PC-3 (cell line): ENCODE results near the gene UBE2H. TPM values are rescaled to one million over a fixed set of nuclear protein-coding genes. Genes with fewer than 3 reads are reported as not detected.

Experiments
- ATAC-seq: fragments of 200-7000 bp; cut with Tn5 transposase; 2 replicates; pipeline ENCODE4 v1.9.1; 2020; ENCODE audit warnings: mild to moderate bottlenecking, moderate library complexity
- BruUV-seq: library from RNA; stranded (reverse); fragments of 400-500 nt; replicated peaks from 2 replicates; lab custom pipeline; 2021; lab: Mats Ljungman, UMichigan
- CTCF ChIA-PET: fragments of 300-600 bp; sonication (Branson Sonifier 250); formaldehyde crosslinking; loops from one replicate; lab custom pipeline; 2022; ENCODE audit warnings: antibody characterized with exemption; lab: Charles Lee
- POLR2A ChIA-PET: fragments of 300-600 bp; sonication (Branson Sonifier 250); formaldehyde crosslinking; loops from one replicate; lab custom pipeline; 2022; ENCODE audit warnings: antibody characterized with exemption; ENCODE audit not compliant: unreplicated experiment; lab: Charles Lee
- DNase-seq: peaks from one replicate; pipeline ENCODE4 v3.0.0-alpha.2; 2015
- H2AFZ ChIP-seq: fragments of 300-600 bp; sonication (generic); 2 replicates; pipeline ENCODE4 v1.6.0; 2016; ENCODE audit warnings: antibody characterized with exemption, low read length
- H3F3A ChIP-seq: fragments of 300-600 bp; sonication (generic); one replicate; pipeline ENCODE4 v1.6.0; 2017; ENCODE audit warnings: antibody characterized with exemption, low read length, control low read depth, mild to moderate bottlenecking; ENCODE audit not compliant: unreplicated experiment
- H3K27ac ChIP-seq: fragments of 300-600 bp; sonication (generic); 2 replicates; pipeline ENCODE4 v1.5.1; 2016; ENCODE audit warnings: mild to moderate bottlenecking, low read length
- H3K27me3 ChIP-seq: fragments of 300-600 bp; sonication (generic); 2 replicates; pipeline ENCODE4 v1.6.1; 2016; ENCODE audit warnings: low read length, mixed read lengths
- H3K36me3 ChIP-seq: fragments of 300-600 bp; sonication (generic); 2 replicates; pipeline ENCODE4 v1.6.1; 2016; ENCODE audit warnings: low read depth, mixed run types, low read length, mixed read lengths
- H3K4me1 ChIP-seq: fragments of 300-600 bp; sonication (generic); 2 replicates; pipeline ENCODE4 v1.5.1; 2016; ENCODE audit warnings: low read length; ENCODE audit not compliant: insufficient read depth
- H3K4me2 ChIP-seq: fragments of 300-600 bp; sonication (generic); 2 replicates; pipeline ENCODE4 v1.6.0; 2016; ENCODE audit warnings: low read length
- H3K4me3 ChIP-seq: fragments of 300-600 bp; sonication (generic); 2 replicates; pipeline ENCODE4 v1.5.1; 2016; ENCODE audit warnings: mild to moderate bottlenecking, low read length, mixed read lengths
- H3K79me2 ChIP-seq: fragments of 300-600 bp; sonication (generic); 2 replicates; pipeline ENCODE4 v1.6.1; 2017; ENCODE audit warnings: low read length, mixed read lengths
- H3K9ac ChIP-seq: fragments of 300-600 bp; sonication (generic); 2 replicates; pipeline ENCODE4 v1.6.0; 2016; ENCODE audit warnings: mild to moderate bottlenecking, low read length
- H3K9me2 ChIP-seq: fragments of 300-600 bp; sonication (generic); replicated peaks from 2 replicates; pipeline ENCODE4 v1.6.1; 2016; ENCODE audit warnings: mixed run types, low read length, mixed read lengths
- H3K9me3 ChIP-seq: fragments of 300-600 bp; sonication (generic); 2 replicates; pipeline ENCODE4 v1.6.1; 2016; ENCODE audit warnings: low read length, mixed read lengths
- H4K20me1 ChIP-seq: fragments of 300-600 bp; sonication (generic); 2 replicates; pipeline ENCODE4 v1.6.1; 2016; ENCODE audit warnings: low read length, mixed read lengths
- CTCF ChIP-seq: fragments of 300-600 bp; sonication (generic); conservative IDR thresholded peaks from 2 replicates; pipeline ENCODE4 v1.5.1; 2017; ENCODE audit warnings: antibody characterized with exemption, low read depth, mild to moderate bottlenecking, low read length
- EZH2 ChIP-seq: fragments of 300-600 bp; sonication (generic); IDR thresholded peaks from one replicate; pipeline ENCODE4 v1.6.1; 2017; ENCODE audit warnings: antibody characterized with exemption, mild to moderate bottlenecking, low read length; ENCODE audit not compliant: unreplicated experiment
- EZH2phosphoT487 ChIP-seq: fragments of 300-600 bp; sonication (generic); IDR thresholded peaks from 2 replicates; pipeline ENCODE4 v1.6.1; 2018; ENCODE audit warnings: mild to moderate bottlenecking, antibody characterized with exemption, low read length, borderline replicate concordance
- intact Hi-C: fragments of 100-400 bp; cut with micrococcal nuclease; formaldehyde crosslinking; loops from 2 replicates; pipeline ENCODE4 v1.9.0; 2023
- total RNA-seq: library from RNA; depleted of rRNA; stranded (reverse); fragments of >200 nt; gene quantifications from 2 replicates; pipeline ENCODE4 v1.2.3, GENCODE V29; 2014

Gene UBE2H
- total RNA-seq, 1 experiment from 2014 or later, result 62.5 TPM

GRCh38 chr7:129821476-129821875, 131.3 kb downstream of the UBE2H start:
- TF ChIP-seq CTCF (no peak), EZH2phosphoT487 (no peak), EZH2 (no peak)

GRCh38 chr7:129816742-129817141, 136.0 kb downstream of the UBE2H start:
- Histone ChIP-seq H3F3A (no peaks in the 10 kb centered on the region), H3K9ac (no peak overlapping the region), H3K4me1 (no peaks in the 10 kb centered on the region), H4K20me1 (no peaks in the 10 kb centered on the region), H3K9me3 (0 out of 2 replicates have a peak, but pooled peaks cover 7% of the 10 kb centered on the region), H3K4me2 (no peak overlapping the region), H3K9me2 (no peaks in the 10 kb centered on the region), H3K36me3 (peaks cover 5% of the 10 kb centered on the region; the same call in 1 of the 2 replicates), H3K27me3 (no peaks in the 10 kb centered on the region), H3K27ac (no peak overlapping the region), H3K79me2 (no peaks in the 10 kb centered on the region), H3K4me3 (no peak overlapping the region), H2AFZ (no peak overlapping the region)
- ATAC-seq (no peak), DNase-seq (no peak)
- intact Hi-C loops, result no loop called here
- CTCF ChIA-PET, result no interaction called here
- TF ChIP-seq CTCF (no peak), EZH2 (no peak), EZH2phosphoT487 (no peak)
- POLR2A ChIA-PET, result no interaction called here
- no TSS peak for BruUV-seq

More at GRCh38 chr7:129821476-129821875, 131.3 kb downstream of the UBE2H start:
- no peak overlapping the region for H2AFZ ChIP-seq
- no peaks in the 10 kb centered on the region for H3K9me2 ChIP-seq
- H3K9ac ChIP-seq, result no peak overlapping the region
- ChIA-PET POLR2A (interaction anchor here (0.5 kb wide), 1 partner anchor 56 kb away, joined by 4 read pairs; no protein-coding TSS in a partner anchor), CTCF (no interaction called here)
- ATAC-seq (no peak), DNase-seq (no peak)
- 0 out of 2 replicates have a peak, but pooled peaks cover 7% of the 10 kb centered on the region for H3K9me3 ChIP-seq
- intact Hi-C loops, result loop anchor here (10.0 kb wide), 1 partner anchor 77 kb away; no protein-coding TSS in a partner anchor
- no peak overlapping the region for H3K4me2 ChIP-seq
- no TSS peak for BruUV-seq
- no peaks in the 10 kb centered on the region for H3K79me2 ChIP-seq
- H3F3A ChIP-seq, result no peaks in the 10 kb centered on the region
- no peaks in the 10 kb centered on the region for H4K20me1 ChIP-seq
- peaks cover 5% of the 10 kb centered on the region; the same call in 1 of the 2 replicates for H3K36me3 ChIP-seq
- H3K4me1 ChIP-seq, result peaks cover 11% of the 10 kb centered on the region; the same call in 1 of the 2 replicates
- H3K27me3 ChIP-seq, result no peaks in the 10 kb centered on the region
- no peak overlapping the region for H3K4me3 ChIP-seq
- no peak overlapping the region for H3K27ac ChIP-seq

GRCh38 chr7:129807863-129808262, 144.9 kb downstream of the UBE2H start:
- H3K4me2 ChIP-seq, result no peak overlapping the region
- no peak overlapping the region for H3K9ac ChIP-seq
- H3K27me3 ChIP-seq, result no peaks in the 10 kb centered on the region
- H3F3A ChIP-seq, result no peaks in the 10 kb centered on the region
- no peaks in the 10 kb centered on the region for H3K36me3 ChIP-seq
- no peaks in the 10 kb centered on the region for H3K79me2 ChIP-seq
- TF ChIP-seq EZH2phosphoT487 (no peak), CTCF (no peak), EZH2 (no peak)
- H2AFZ ChIP-seq, result no peak overlapping the region
- no peak overlapping the region for H3K4me3 ChIP-seq
- CTCF ChIA-PET, result no interaction called here
- no peaks in the 10 kb centered on the region for H3K9me2 ChIP-seq
- H3K9me3 ChIP-seq, result no peaks in the 10 kb centered on the region
- intact Hi-C loops, result no loop called here
- ATAC-seq (peak; percentile 33; the same call in 1 of the 2 replicates), DNase-seq (no peak)
- H3K4me1 ChIP-seq, result no peaks in the 10 kb centered on the region
- BruUV-seq, result no TSS peak
- POLR2A ChIA-PET, result no interaction called here
- H4K20me1 ChIP-seq, result no peaks in the 10 kb centered on the region
- H3K27ac ChIP-seq, result no peak overlapping the region
